Measurements from ENCODE around the gene CCNC.

- TF ChIP-seq ZBTB3 (CRISPR knock-in tag; IDR thresholded peaks at IDR 0.05; ENCODE audit: borderline replicate concordance, low read depth) = no peak
- TF ChIP-seq, protein P1, sequence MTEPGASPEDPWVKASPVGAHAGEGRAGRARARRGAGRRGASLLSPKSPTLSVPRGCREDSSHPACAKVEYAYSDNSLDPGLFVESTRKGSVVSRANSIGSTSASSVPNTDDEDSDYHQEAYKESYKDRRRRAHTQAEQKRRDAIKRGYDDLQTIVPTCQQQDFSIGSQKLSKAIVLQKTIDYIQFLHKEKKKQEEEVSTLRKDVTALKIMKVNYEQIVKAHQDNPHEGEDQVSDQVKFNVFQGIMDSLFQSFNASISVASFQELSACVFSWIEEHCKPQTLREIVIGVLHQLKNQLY (CRISPR knock-in tag; IDR thresholded peaks at IDR 0.05) = no peak
Measured at GRCh38 chr6:99553888-99554287, 14.6 kb downstream of the CCNC start.
